K562 (cell line): ENCODE measurements around the gene QRFPR.

Experiments used
- CREB1 ChIP-seq, 2 experiments: sonication (generic) in 1 of 2; formaldehyde crosslinking in 1 of 2; IDR thresholded peaks; 2 replicates each; pipeline versions ENCODE4 v1.6.1 to v1.8.0; 2012 to 2022; ENCODE audit warnings: inconsistent platforms in 1 of 2, mild to moderate bottlenecking in 1 of 2, missing genetic modification reagents in 1 of 2, moderate library complexity in 1 of 2
- E2F4 ChIP-seq: sonication (generic); formaldehyde crosslinking; IDR thresholded peaks from 2 replicates; pipeline ENCODE4 v1.8.0; 2022; ENCODE audit warnings: mild to moderate bottlenecking, low read depth, missing genetic modification reagents
- ELF1 ChIP-seq: fragments of 200-800 bp; sonication (Bioruptor generic); IDR thresholded peaks from 2 replicates; pipeline ENCODE4 v1.6.1; 2016; ENCODE audit warnings: missing genetic modification characterization, missing compliant biosample characterization
- MAX ChIP-seq: sonication (generic); formaldehyde crosslinking; IDR thresholded peaks from 2 replicates; pipeline ENCODE4 v1.9.0; 2022; ENCODE audit warnings: mild to moderate bottlenecking, missing genetic modification reagents
- MYNN ChIP-seq, 2 experiments: sonication (generic); formaldehyde crosslinking in 1 of 2; IDR thresholded peaks; 2 replicates each; pipeline versions ENCODE4 v1.5.0 to v1.6.1; 2016 to 2020; ENCODE audit warnings: antibody characterized with exemption in 1 of 2, missing genetic modification reagents in 1 of 2
- POLR2A ChIP-seq: fragments of 450-650 bp; conservative IDR thresholded peaks from 2 replicates; pipeline ENCODE4 v1.6.1; 2016
- POLR2AphosphoS5 ChIP-seq: IDR thresholded peaks from 2 replicates; pipeline ENCODE4 v1.6.1; 2011; ENCODE audit warnings: mild to moderate bottlenecking, low read depth, low read length, moderate library complexity; ENCODE audit not compliant: control insufficient read depth, insufficient read depth
- RFX5 ChIP-seq: IDR thresholded peaks from 2 replicates; pipeline ENCODE4 v1.6.1; 2011; ENCODE audit warnings: low read depth, mild to moderate bottlenecking, improper control_type of control experiment, low read length
- SMC3 ChIP-seq: conservative IDR thresholded peaks from 2 replicates; pipeline ENCODE4 v1.6.1; 2011; ENCODE audit warnings: low read depth, low read length, improper control_type of control experiment; ENCODE audit not compliant: insufficient read depth
- SP1 ChIP-seq: sonication (generic); formaldehyde crosslinking; IDR thresholded peaks from 2 replicates; pipeline ENCODE4 v1.8.1; 2022; ENCODE audit warnings: mild to moderate bottlenecking, missing genetic modification reagents
- TAF1 ChIP-seq: IDR thresholded peaks from 2 replicates; pipeline ENCODE4 v1.6.1; 2011; ENCODE audit warnings: mild to moderate bottlenecking, low read length, moderate library complexity; ENCODE audit not compliant: insufficient read depth, control insufficient read depth, severe bottlenecking; ENCODE audit errors: extremely low read depth
- ZBTB43 ChIP-seq: sonication (generic); formaldehyde crosslinking; IDR thresholded peaks from 2 replicates; pipeline ENCODE4 v1.8.0; 2023; ENCODE audit warnings: mild to moderate bottlenecking, missing genetic modification reagents

GRCh38 chr4:121397941-121398601, 17.3 kb upstream of the QRFPR start:
- TF ChIP-seq ELF1 (tag) (no peak), MYNN (IDR thresholded peaks at IDR 0.05) (no peak), MYNN (CRISPR knock-in tag; IDR thresholded peaks at IDR 0.05) (no peak), E2F4 (no peak), POLR2A (no peak), MAX (CRISPR knock-in tag) (no peak), TAF1 (no peak), SMC3 (no peak), ZBTB43 (no peak), RFX5 (no peak), SP1 (CRISPR knock-in tag) (no peak), CREB1 (IDR thresholded peaks at IDR 0.05) (no peak), CREB1 (CRISPR knock-in tag; IDR thresholded peaks at IDR 0.05) (no peak), POLR2AphosphoS5 (no peak)
